GM18502 (cell line): ENCODE results near the gene KCNAB2.
"Not testable (repeated sequence)": the region's sequence is repeated elsewhere in the genome, so short reads cannot be mapped to it uniquely, and the experiment has no call there.

Source experiments
- ATAC-seq: cut with Tn5 transposase; IDR thresholded peaks from one replicate; pipeline ENCODE4 v1.9.1; 2021; ENCODE audit warnings: mild to moderate bottlenecking; ENCODE audit not compliant: unreplicated experiment, poor library complexity

The KCNAB2 gene

DNA sequence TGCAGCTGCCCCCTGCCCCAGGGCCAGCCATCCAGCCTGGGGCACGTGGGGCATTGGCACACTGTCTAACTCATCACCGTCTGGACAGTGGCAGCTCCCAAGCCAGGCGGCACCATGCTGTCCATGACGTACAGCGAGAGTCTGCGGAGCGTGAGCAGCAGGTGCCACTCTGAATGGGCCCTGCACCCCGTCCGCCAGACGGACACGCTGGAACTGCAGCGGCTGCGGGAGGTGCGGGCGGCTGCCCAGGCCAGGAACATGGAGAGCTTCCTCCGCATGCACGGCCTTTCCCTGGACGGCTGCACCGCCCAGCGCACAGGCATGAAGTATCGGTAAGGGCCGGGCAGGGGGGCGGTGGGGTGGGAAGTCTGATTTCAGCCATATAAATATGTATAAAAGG is 5.7 kb downstream of the KCNAB2 start:
- ATAC-seq = no peak

DNA sequence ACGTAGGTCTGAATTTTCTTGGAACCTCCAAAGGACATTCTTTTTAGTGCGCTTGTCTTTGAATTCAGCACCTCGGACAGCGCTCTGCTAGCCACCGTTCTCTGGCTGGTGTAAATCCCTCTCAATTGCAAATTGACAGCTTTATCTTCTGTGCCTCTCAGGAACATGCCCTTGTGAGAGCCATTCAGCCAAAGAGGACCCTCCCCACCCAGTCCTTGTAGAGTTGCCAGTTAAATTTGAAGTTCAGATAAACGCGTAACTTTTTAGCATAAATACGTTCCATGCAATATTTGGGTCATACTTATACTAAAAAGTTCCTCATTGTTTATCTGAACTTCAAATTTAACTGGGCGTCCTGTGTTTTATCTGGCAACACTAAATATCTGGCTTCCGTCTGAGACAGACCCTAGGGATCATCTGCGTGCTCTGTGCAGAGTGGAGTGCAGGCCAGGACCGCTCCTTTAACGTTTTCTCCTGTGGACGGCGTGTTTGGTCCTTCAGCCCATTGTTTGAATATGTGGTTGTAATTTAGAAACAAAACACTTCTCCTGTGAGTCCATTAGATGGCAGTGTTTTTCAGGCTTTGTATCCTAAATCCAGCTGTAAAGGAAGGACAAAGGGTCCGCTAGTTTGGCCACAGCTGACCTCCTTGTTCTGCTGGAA is 7.0 kb downstream of the KCNAB2 start:
- ATAC-seq = no peak

DNA sequence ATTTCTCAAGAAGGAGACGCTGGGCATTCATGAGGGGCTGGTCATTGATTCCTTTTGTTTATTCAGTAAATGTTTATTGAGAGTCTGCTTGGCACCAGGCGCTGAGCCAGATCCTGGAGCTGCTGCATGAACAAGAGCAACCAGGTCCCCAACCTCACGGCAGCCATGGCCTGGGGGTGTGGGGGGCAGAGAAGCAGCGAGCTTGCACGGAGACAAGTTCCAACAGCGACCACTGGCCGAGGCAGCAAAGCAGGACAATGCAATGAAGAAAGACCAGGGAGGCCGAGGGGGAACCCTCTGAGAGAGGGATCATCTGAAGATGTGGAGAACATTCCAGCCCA is 7.5 kb downstream of the KCNAB2 start:
- ATAC-seq = no peak

DNA sequence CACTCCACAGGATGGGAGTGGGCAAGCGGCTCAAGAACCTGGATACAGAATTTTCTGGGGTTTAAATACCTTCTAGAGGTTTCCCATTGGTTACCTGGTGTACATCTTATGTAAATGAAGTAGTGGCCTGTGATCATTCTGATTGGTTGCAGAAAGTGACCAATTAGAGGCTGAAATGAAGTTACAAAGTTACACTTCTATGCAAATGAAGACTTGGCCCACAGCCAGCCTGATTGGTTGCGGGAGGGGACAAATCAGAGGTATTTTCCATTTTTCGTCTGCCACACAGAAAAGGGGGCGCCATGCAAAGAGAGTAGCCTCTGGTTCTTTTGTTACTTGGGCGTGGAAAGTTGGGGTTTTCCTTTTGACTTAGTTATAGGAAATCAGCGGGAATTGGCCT is 8.9 kb downstream of the KCNAB2 start:
- no peak for ATAC-seq

DNA sequence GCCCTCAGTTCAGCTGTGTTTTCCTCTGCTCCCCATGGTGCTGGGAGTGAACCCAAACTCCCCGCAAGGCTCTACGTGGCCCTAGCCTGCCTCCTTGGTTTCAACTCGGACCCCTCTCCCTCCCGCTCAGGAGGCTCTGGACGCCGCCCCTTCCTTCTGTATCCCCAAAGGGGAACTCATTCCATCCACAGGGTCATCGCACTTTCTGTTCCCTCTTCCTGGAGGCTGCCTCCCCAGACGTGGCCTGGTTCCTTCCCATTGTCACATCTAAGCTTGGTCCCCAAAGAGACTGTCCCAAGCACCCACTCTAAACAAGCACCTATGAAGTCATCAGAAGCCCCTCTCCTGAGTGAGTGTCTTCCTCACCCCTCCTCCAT is 10.9 kb downstream of the KCNAB2 start:
- no peak for ATAC-seq

DNA sequence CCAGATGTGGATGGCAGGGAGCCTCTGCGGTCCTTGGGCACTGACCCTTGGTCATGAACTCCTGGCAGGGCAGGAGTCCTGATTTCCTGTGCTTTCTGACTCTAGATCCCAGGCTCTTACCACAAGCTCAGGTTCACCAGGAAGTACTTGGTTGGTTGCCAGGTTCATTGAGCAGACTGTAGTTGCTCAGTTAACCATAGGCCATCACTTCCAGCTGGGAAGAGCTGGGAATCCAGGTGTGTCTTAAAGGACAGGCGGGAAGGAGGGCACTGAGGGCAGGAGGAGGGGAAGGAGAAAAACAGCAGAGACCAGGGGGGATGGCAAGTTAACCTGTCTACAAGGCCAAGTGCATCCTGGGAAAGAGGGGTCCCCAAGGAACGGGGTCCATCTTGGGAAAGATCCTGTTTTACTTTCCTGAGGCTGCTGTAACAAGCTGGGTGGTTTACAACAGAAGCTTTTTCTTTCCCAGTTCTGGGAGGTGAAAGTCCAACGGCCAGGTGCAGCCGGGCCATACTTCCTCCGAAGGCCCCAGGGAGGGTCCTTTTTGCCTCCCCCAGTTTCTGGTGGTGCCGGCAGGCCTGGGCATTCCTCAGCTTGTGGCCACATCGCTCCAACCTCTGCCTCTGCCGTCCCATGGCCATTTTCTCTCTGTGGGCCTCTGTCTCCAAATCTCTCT is 11.6 kb downstream of the KCNAB2 start:
- ATAC-seq = no peak

- no peak for ATAC-seq
Observed at GRCh38 chr1:6059866-6060265, 14.2 kb downstream of the KCNAB2 start.

DNA sequence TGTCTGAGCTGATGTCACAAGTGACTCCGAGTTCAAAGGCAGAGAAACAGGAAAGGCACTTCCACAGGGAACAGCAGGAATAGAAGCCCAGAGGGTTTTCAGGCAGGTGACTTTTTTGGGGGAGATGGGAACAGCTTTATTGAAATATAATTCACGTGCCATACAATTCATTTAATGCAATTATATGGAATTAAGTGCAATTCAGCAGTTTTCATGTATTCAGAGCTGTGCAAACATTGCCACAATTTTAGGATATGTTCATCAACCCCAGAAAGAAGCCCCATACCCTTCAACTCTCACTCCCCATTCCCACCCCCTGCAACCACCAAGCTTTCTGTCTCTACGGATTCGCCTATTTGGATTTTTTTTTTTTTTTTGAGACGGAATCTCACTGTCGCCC is 17.0 kb downstream of the KCNAB2 start:
- no peak for ATAC-seq

DNA sequence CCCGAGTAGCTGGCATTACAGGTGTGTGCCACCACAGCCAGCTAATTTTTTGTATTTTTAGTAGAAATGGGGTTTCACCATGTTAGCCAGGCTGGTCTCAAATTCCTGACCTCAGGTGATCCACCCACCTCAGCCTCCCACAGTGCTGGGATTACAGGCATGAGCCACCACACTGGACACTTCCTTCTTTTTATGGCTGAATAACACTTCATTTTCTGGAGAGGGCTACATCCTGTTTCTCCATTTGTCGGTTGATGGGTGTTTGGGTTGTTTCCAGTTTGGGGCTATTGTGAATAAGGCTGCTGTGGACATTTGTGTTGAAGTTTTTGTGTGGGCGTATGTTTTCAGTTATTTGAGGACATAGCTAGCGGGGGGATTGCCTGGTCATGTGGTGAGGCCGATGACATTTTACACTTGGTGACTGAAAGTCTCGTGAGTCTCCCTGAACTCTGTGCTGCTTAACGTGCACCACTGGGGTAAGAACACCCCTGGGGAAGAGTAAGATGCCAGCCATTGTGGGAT is 17.9 kb downstream of the KCNAB2 start:
- not testable (repeated sequence) for ATAC-seq

GRCh38 chr1:6065093-6065858 is 19.6 kb downstream of the KCNAB2 start:
- no peak for ATAC-seq

DNA sequence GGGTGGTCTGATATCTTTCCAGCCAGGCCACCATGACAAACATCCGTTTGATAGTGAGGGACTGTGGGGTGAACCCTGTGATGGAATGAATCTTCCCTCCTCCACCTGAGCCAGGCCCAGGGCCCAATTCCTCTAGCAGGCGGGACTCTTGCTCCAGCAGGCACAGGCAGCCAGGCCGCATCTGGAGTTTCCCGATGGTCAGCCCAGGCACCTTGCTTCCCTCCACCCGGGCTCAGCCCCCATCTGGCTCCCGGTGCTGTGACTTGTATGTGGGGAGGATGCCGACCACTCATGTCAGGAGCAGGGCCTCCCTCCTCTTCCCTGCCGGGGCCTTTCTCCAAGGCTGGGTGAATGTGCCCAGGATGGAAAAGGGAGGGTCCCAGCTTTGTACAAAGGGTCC is 21.0 kb downstream of the KCNAB2 start:
- ATAC-seq = no peak

DNA sequence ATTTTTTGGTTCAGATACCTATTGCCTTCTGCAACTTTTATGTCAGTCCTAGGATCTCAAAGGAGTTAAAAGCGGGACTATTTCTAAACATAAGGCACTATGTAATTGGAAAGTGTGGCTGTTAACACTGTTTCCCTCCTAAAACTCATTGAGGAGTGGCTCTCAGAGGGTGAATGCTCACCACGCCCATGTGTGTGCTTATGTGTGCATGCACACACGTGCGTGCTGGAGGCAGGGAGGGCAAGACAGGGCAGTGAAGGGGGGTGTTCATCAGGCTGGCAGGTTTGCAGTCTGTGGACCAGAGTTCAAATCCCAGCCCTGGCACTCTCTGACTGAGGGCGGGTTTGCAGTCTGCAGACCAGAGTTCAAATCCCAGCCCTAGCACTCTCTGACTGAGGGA is 22.4 kb downstream of the KCNAB2 start:
- ATAC-seq = no peak

DNA sequence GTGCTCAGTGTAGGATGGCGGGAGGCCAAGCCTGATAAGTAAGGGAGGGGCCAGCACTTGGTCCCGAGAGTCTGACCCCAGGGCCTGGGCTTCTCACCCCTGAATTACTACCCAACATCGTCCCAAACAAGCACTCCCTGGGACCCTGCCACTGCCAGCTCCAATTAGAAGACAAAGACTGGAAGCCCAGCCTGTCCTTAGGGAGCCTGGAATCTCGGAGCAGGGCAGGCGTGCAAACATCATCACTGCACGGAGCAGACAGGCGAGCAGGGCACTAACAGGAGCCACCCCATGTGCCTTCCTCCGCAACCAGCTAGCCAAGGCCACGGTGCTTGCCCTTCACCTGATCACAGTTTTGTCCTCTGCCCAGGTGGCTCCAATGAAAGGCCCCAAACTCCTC is 23.2 kb downstream of the KCNAB2 start:
- no peak for ATAC-seq

GRCh38 chr1:6069573-6069972 is 23.9 kb downstream of the KCNAB2 start:
- no peak for ATAC-seq

GRCh38 chr1:6070450-6070974 is 24.8 kb downstream of the KCNAB2 start:
- no peak for ATAC-seq

DNA sequence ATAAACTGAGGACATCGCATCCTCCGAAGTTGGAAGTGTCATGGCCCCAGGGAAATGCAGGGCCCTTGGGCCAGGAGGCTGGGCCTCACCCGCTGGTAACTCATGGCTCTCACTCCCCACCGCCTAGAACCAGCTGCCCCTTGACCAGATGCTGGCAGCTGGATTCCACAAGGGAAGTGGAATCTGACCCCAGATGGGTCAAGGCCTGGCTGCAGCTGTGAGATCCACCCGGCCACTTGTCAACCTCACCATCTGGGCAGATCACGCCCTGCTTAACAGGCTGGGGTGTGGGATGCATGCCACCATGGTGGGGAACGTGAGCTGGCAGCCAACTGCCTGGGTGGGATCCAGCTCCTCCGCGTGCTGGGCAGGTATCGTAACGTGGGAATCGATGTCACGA is 25.5 kb downstream of the KCNAB2 start:
- ATAC-seq = no peak

- no peak for ATAC-seq
Observed at GRCh38 chr1:6072774-6073479, 27.2 kb downstream of the KCNAB2 start.

DNA sequence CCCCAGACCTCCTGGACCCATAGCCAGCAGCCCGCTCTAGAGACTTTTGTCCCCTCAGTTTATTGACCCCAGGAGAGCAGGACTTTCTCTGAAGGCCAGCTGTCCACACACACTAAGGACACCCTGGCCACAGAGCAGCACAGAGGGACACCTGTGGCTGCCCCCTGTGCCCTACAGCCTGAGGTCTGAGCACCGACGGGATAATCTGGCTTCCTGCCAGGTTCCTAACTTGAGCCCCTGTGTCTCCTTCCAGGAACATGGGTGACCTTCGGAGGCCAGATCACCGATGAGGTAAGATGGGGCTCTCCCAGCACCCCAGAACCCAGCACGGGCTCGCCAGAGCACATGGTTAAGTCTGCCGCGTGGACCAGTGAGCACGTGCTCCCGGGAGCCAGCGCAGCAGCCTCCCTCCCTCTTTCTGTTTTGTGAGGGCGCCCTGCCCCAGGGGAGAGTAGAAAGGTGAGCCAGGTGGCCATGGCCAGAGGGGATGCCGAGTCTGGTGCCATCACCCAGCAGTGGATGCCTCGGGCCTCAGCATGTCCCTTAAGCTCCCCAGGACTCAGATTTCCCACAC is 27.9 kb downstream of the KCNAB2 start:
- no peak for ATAC-seq

GRCh38 chr1:6074192-6074901 is 28.7 kb downstream of the KCNAB2 start:
- ATAC-seq = no peak

- no peak for ATAC-seq
Observed at GRCh38 chr1:6075748-6076147, 30.1 kb downstream of the KCNAB2 start.
